ENCODE data around the gene STEAP3. TPM values are rescaled to one million over a fixed set of nuclear protein-coding genes. Genes with fewer than 3 reads are reported as not detected.

Gene STEAP3
- total RNA-seq, 6 experiments from 2014 or later: 118 to 165 (median 131) TPM

DNA sequence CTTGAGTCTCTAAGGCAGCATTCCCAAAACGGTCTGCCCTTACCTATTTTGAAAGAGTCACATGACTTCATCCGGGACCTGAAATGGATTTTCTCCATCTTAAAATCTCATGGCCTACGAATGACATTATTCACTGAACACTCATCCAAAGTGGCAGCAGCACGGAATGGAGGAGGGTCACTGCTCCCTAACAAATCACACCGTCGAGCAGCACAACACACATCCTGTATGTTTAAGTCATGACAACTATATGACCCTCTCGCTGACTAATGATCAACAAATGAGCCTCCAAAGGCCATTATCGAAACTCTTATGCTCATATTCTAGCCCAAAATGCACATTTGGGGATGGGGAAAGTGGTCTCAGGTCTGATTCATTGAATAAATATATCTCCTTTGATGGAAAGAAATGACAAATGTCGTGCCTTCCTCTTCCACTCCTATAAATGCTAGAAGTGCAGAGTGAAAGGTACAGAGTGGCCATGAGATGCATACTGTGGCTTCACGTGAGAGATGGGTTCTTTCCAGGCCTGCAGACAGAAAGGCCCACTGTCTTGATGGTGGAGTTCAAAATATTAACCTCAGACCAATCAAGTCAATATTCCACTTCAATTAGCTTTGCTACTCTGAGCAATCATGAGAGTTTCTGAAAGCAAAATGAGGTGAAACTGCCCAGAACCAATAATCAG, 72.2 kb downstream of the STEAP3 start:
- no peak overlapping the region for H3K4me3 ChIP-seq
- WGBS (ENCODE audit: insufficient coverage, low coverage, low lambda C conversion rate, missing lambda C conversion rate): 82% methylated on average over 9 of the region's 10 CpGs
- TF ChIP-seq, protein P1, sequence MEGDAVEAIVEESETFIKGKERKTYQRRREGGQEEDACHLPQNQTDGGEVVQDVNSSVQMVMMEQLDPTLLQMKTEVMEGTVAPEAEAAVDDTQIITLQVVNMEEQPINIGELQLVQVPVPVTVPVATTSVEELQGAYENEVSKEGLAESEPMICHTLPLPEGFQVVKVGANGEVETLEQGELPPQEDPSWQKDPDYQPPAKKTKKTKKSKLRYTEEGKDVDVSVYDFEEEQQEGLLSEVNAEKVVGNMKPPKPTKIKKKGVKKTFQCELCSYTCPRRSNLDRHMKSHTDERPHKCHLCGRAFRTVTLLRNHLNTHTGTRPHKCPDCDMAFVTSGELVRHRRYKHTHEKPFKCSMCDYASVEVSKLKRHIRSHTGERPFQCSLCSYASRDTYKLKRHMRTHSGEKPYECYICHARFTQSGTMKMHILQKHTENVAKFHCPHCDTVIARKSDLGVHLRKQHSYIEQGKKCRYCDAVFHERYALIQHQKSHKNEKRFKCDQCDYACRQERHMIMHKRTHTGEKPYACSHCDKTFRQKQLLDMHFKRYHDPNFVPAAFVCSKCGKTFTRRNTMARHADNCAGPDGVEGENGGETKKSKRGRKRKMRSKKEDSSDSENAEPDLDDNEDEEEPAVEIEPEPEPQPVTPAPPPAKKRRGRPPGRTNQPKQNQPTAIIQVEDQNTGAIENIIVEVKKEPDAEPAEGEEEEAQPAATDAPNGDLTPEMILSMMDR (IDR thresholded peaks at IDR 0.05): no peak
- TF ChIP-seq POLR2A (IDR thresholded peaks at IDR 0.05): no peak
- H3K27me3 ChIP-seq: no peaks in the 10 kb centered on the region
- no peaks in the 10 kb centered on the region for H3K9me3 ChIP-seq
- peaks cover 0 to 30% (median 2%) of the 10 kb centered on the region in 4 donors for H3K4me1 ChIP-seq
- no peak overlapping the region for H3K27ac ChIP-seq
- intact Hi-C loops (cut with DNase I): no loop called here
- no peaks in the 10 kb centered on the region for H3K36me3 ChIP-seq
- ATAC-seq (no peak), DNase-seq (no peak)

GRCh38 chr2:119301413-119301812, 77.8 kb downstream of the STEAP3 start:
- Histone ChIP-seq H3K27ac (no peak overlapping the region), H3K4me3 (no peak overlapping the region), H3K36me3 (no peaks in the 10 kb centered on the region), H3K4me1 (peaks cover 0 to 24% (median 6%) of the 10 kb centered on the region in 4 donors), H3K27me3 (no peaks in the 10 kb centered on the region), H3K9me3 (no peaks in the 10 kb centered on the region)
- intact Hi-C loops (cut with DNase I): no loop called here
- TF ChIP-seq, protein P1 (IDR thresholded peaks at IDR 0.05): no peak
- TF ChIP-seq POLR2A (IDR thresholded peaks at IDR 0.05): no peak
- no peak for DNase-seq
- no peak for ATAC-seq
- 88% methylated on average over 3 of the region's 6 CpGs for WGBS (ENCODE audit: insufficient coverage, low coverage, low lambda C conversion rate, missing lambda C conversion rate)

GRCh38 chr2:119304847-119305246, 81.2 kb downstream of the STEAP3 start:
- intact Hi-C loops (cut with DNase I): no loop called here
- H3K27me3 ChIP-seq: no peaks in the 10 kb centered on the region
- WGBS (ENCODE audit: insufficient coverage, low coverage, low lambda C conversion rate, missing lambda C conversion rate): 48% methylated on average over 2 of the region's 2 CpGs
- H3K9me3 ChIP-seq: no peaks in the 10 kb centered on the region
- no peak overlapping the region for H3K4me3 ChIP-seq
- DNase-seq: no peak
- no peaks in the 10 kb centered on the region for H3K36me3 ChIP-seq
- peak; percentile 64 to 82 (median 72) for ATAC-seq
- H3K4me1 ChIP-seq: peaks cover 0 to 14% (median 4%) of the 10 kb centered on the region in 4 donors
- peak overlapping the region in 1 of 3 donors; percentile 90 for H3K27ac ChIP-seq
- TF ChIP-seq, protein P1 (IDR thresholded peaks at IDR 0.05): peak in 3 of 4 donors; percentile 10 to 29 (median 26)
- TF ChIP-seq POLR2A (IDR thresholded peaks at IDR 0.05): no peak

DNA sequence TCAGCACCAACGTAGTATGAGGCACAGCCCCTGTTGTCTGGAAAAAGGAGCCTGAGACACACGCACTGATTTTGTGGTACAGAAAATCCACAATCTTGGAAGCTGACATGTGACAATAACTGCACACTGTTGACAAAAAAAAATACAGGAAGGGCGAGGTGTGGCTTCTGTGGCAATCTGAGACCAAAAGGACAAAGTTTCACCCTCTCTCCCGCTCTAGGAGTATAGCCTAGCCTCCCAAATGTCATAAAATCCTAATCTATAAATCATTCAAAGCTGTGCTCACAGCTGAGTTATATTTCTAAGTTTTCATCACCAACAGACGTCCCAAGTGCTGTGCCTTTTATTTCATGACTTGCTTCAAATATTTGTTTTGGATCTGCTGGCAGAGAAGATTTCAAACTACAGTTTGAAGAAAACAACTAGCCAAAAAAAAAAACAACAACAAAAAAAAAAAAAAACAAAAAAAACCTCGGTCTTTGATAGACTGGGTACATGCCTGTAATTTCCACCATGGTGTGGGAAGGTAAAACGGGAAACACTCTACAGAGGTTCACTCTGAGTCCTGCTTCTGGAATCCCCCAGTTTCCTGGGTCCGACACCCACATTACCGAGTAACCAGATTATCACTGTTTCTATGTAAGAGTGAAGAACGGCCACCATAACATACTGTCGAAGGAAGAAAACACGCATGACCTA, 82.0 kb downstream of the STEAP3 start:
- H3K27me3 ChIP-seq: no peaks in the 10 kb centered on the region
- intact Hi-C loops (cut with DNase I): no loop called here
- H3K27ac ChIP-seq: peak overlapping the region; percentile 12 to 90 (median 76)
- peaks cover 0 to 14% (median 4%) of the 10 kb centered on the region in 4 donors for H3K4me1 ChIP-seq
- H3K36me3 ChIP-seq: no peaks in the 10 kb centered on the region
- peak; percentile 85 to 92 (median 90) for ATAC-seq
- H3K9me3 ChIP-seq: no peaks in the 10 kb centered on the region
- peak overlapping the region in 2 of 3 donors; percentile 16 to 19 for H3K4me3 ChIP-seq
- WGBS (ENCODE audit: insufficient coverage, low coverage, low lambda C conversion rate, missing lambda C conversion rate): 49% methylated on average over 12 of the region's 12 CpGs
- DNase-seq: no peak
- TF ChIP-seq, protein P1 (IDR thresholded peaks at IDR 0.05): no peak
- TF ChIP-seq POLR2A (IDR thresholded peaks at IDR 0.05): no peak

Data from right lobe of liver (tissue), 6 donors.